Measurements from ENCODE around the gene CSK.

DNA sequence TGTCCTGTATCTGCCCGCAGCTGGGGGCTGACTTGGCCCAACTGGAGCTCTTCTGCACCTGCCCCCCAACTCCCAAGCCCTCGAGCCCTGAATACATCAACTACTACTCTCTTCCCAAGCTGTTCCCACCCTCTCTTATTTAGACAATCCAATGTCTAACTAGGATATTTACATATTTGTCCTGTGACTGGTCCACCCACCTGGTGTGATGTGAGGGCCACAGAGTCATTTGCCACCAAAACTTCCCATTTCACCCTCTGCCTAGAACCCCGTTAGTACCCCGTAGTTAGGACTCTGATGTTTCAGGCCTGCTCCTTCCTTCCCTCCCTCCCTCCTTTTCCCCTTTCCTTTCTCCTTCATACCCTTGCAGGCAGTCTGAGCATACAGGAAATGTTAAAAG, 50.9 kb downstream of the CSK start:
- no peak for TF ChIP-seq SPI1 (IDR thresholded peaks at IDR 0.05; ENCODE audit: low read depth, low read length)
- TF ChIP-seq PAX5 (IDR thresholded peaks at IDR 0.05; ENCODE audit: insufficient read depth, low read length, severe bottlenecking): no peak
- no peak for TF ChIP-seq TAF1 (IDR thresholded peaks at IDR 0.05; ENCODE audit: low read depth, low read length)

Measured in GM12891 (cell line).